Stomach (tissue), 4 donors: Measurements from ENCODE around the gene FXR1.

ENCODE experiments used
- EP300 ChIP-seq: sonication (generic); formaldehyde crosslinking; IDR thresholded peaks from one replicate; pipeline ENCODE4 v1.6.1; 2017; ENCODE audit warnings: antibody characterized with exemption
- POLR2AphosphoS5 ChIP-seq, 3 donors: sonication (generic); formaldehyde crosslinking; IDR thresholded peaks; one replicate each; pipeline ENCODE4 v1.6.1; 2016; ENCODE audit warnings: antibody characterized with exemption in 3 of 3
- TF ChIP-seq, protein P1 (sequence below), 7 experiments: fragments of 450-650 bp in 4 of 7; fragments of 200-600 bp in 3 of 7; sonication (generic) in 3 of 7; IDR thresholded peaks; one replicate each; pipeline ENCODE4 v1.5.1; 2016 to 2019; ENCODE audit warnings: antibody characterized with exemption in 7 of 7, control low read depth in 2 of 7, mild to moderate bottlenecking in 1 of 7

DNA sequence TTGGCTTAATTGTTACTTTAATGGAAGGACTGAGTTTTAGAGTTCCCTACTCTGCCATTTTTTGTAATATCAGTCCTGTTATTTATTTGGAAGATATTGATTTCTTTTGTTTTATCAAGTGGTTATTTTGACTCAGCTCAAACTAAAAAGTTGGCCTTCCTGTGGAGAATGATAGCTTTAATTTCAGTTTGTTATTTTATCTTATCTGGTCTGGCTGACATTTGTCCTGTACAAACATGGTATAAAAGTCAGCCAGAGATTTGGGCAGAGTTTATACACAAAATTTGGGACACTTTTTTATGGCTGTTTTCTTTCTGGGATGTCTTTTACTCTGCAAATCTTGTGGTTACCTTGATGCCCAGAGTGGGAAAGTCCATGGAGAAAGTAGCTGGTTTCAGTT is 118.5 kb downstream of the FXR1 start:
- TF ChIP-seq POLR2AphosphoS5 (IDR thresholded peaks at IDR 0.05) (no peak), EP300 (no peak)
- TF ChIP-seq, protein P1, sequence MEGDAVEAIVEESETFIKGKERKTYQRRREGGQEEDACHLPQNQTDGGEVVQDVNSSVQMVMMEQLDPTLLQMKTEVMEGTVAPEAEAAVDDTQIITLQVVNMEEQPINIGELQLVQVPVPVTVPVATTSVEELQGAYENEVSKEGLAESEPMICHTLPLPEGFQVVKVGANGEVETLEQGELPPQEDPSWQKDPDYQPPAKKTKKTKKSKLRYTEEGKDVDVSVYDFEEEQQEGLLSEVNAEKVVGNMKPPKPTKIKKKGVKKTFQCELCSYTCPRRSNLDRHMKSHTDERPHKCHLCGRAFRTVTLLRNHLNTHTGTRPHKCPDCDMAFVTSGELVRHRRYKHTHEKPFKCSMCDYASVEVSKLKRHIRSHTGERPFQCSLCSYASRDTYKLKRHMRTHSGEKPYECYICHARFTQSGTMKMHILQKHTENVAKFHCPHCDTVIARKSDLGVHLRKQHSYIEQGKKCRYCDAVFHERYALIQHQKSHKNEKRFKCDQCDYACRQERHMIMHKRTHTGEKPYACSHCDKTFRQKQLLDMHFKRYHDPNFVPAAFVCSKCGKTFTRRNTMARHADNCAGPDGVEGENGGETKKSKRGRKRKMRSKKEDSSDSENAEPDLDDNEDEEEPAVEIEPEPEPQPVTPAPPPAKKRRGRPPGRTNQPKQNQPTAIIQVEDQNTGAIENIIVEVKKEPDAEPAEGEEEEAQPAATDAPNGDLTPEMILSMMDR (IDR thresholded peaks at IDR 0.05), result no peak
